Urinary bladder (tissue), 4 donors: ENCODE results near the gene ZNF516. TPM values are rescaled to one million over a fixed set of nuclear protein-coding genes. Genes with fewer than 3 reads are reported as not detected.

ENCODE experiments used
- DNase-seq: peaks from one replicate; pipeline ENCODE4 v3.0.0-alpha.2; 2015; ENCODE audit errors: extremely low spot score
- H3K27ac ChIP-seq: one replicate; pipeline ENCODE4 v1.5.1; 2013; ENCODE audit warnings: low read depth, mild to moderate bottlenecking, moderate library complexity
- H3K36me3 ChIP-seq: one replicate; pipeline ENCODE4 v1.6.1; 2013; ENCODE audit warnings: mild to moderate bottlenecking, moderate library complexity; ENCODE audit not compliant: insufficient read depth
- H3K4me1 ChIP-seq: one replicate; pipeline ENCODE4 v1.6.1; 2013; ENCODE audit warnings: mild to moderate bottlenecking, moderate library complexity; ENCODE audit not compliant: insufficient read depth
- H3K4me3 ChIP-seq: one replicate; pipeline ENCODE4 v1.5.1; 2013; ENCODE audit warnings: low read depth, low read length
- WGBS: extraction: QIAGEN DNeasy Blood & Tissue Kit; methylation state at CpG from one replicate; pipeline ENCODE4 v1.1.7; 2013; 5-methylcytosine and 5-hydroxymethylcytosine counted together
- polyA plus RNA-seq: library from polyadenylated mRNA; stranded (reverse); fragments of 200-250 nt; gene quantifications from one replicate; pipeline ENCODE4 v1.2.3, GENCODE V29; 2013
- total RNA-seq: library from RNA; depleted of rRNA; stranded (reverse); fragments of >200 nt; gene quantifications from one replicate; pipeline ENCODE4 v1.2.3, GENCODE V29; 2014
- donor health status: healthy with polysubstance abuse.
- donor health status: healthy.

The ZNF516 gene
- total and polyA plus RNA-seq, 2 donors = 16.1 to 30.5 TPM

GRCh38 chr18:76425146-76426131 is 69.6 kb downstream of the ZNF516 start:
- H3K36me3 ChIP-seq = no peaks in the 10 kb centered on the region
- H3K27ac ChIP-seq = no peak overlapping the region
- DNase-seq = no peak
- H3K4me3 ChIP-seq = no peak overlapping the region
- WGBS = 71% methylated on average over 22 of the region's 22 CpGs
- peaks cover 2% of the 10 kb centered on the region for H3K4me1 ChIP-seq

- Histone ChIP-seq H3K4me1 (peaks cover 2% of the 10 kb centered on the region), H3K36me3 (no peaks in the 10 kb centered on the region), H3K27ac (no peak overlapping the region), H3K4me3 (no peak overlapping the region)
- DNase-seq = no peak
- WGBS = 75% methylated on average over 7 of the region's 7 CpGs
Observed at GRCh38 chr18:76422838-76423237, 72.2 kb downstream of the ZNF516 start.

- no peak for DNase-seq
- H3K4me1 ChIP-seq = peaks cover 2% of the 10 kb centered on the region
- no peak overlapping the region for H3K4me3 ChIP-seq
- H3K36me3 ChIP-seq = no peaks in the 10 kb centered on the region
- whole genome bisulfite sequencing = 82% methylated on average over 11 of the region's 11 CpGs
- H3K27ac ChIP-seq = no peak overlapping the region
Observed at GRCh38 chr18:76422121-76422520, 72.9 kb downstream of the ZNF516 start.

GRCh38 chr18:76421685-76422078 is 73.4 kb downstream of the ZNF516 start:
- no peak overlapping the region for H3K4me3 ChIP-seq
- H3K27ac ChIP-seq = no peak overlapping the region
- DNase-seq = no peak
- no peaks in the 10 kb centered on the region for H3K36me3 ChIP-seq
- 94% methylated on average over 3 of the region's 3 CpGs for WGBS
- H3K4me1 ChIP-seq = peaks cover 3% of the 10 kb centered on the region

- no peaks in the 10 kb centered on the region for H3K36me3 ChIP-seq
- peaks cover 3% of the 10 kb centered on the region for H3K4me1 ChIP-seq
- H3K4me3 ChIP-seq = no peak overlapping the region
- WGBS = 82% methylated on average over 13 of the region's 13 CpGs
- H3K27ac ChIP-seq = no peak overlapping the region
- DNase-seq = peak; percentile 66
Observed at GRCh38 chr18:76420898-76421684, 74.0 kb downstream of the ZNF516 start.

GRCh38 chr18:76419811-76420210 is 75.2 kb downstream of the ZNF516 start:
- 98% methylated on average over 3 of the region's 3 CpGs for WGBS
- H3K27ac ChIP-seq = no peak overlapping the region
- peaks cover 3% of the 10 kb centered on the region for H3K4me1 ChIP-seq
- no peak overlapping the region for H3K4me3 ChIP-seq
- no peak for DNase-seq
- no peaks in the 10 kb centered on the region for H3K36me3 ChIP-seq

GRCh38 chr18:76416911-76417310 is 78.1 kb downstream of the ZNF516 start:
- 29% methylated on average over 9 of the region's 9 CpGs for WGBS
- Histone ChIP-seq H3K4me1 (peaks cover 2% of the 10 kb centered on the region), H3K36me3 (no peaks in the 10 kb centered on the region), H3K27ac (no peak overlapping the region), H3K4me3 (no peak overlapping the region)
- DNase-seq = no peak

GRCh38 chr18:76414936-76415621 is 80.0 kb downstream of the ZNF516 start:
- H3K4me3 ChIP-seq = no peak overlapping the region
- H3K4me1 ChIP-seq = peaks cover 2% of the 10 kb centered on the region
- DNase-seq = no peak
- 94% methylated on average over 17 of the region's 17 CpGs for WGBS
- H3K36me3 ChIP-seq = no peaks in the 10 kb centered on the region
- no peak overlapping the region for H3K27ac ChIP-seq

GRCh38 chr18:76412818-76413565 is 82.0 kb downstream of the ZNF516 start:
- no peak overlapping the region for H3K27ac ChIP-seq
- DNase-seq = no peak
- 72% methylated on average over 19 of the region's 19 CpGs for whole genome bisulfite sequencing
- H3K4me1 ChIP-seq = peaks cover 2% of the 10 kb centered on the region
- no peaks in the 10 kb centered on the region for H3K36me3 ChIP-seq
- H3K4me3 ChIP-seq = no peak overlapping the region

- no peak for DNase-seq
- peaks cover 2% of the 10 kb centered on the region for H3K4me1 ChIP-seq
- no peaks in the 10 kb centered on the region for H3K36me3 ChIP-seq
- H3K4me3 ChIP-seq = no peak overlapping the region
- WGBS = 60% methylated on average over 21 of the region's 21 CpGs
- H3K27ac ChIP-seq = no peak overlapping the region
Observed at GRCh38 chr18:76412010-76412817, 82.8 kb downstream of the ZNF516 start.

- DNase-seq = no peak
- Histone ChIP-seq H3K36me3 (no peaks in the 10 kb centered on the region), H3K4me3 (no peak overlapping the region), H3K27ac (no peak overlapping the region), H3K4me1 (no peaks in the 10 kb centered on the region)
- 86% methylated on average over 11 of the region's 11 CpGs for WGBS
Observed at GRCh38 chr18:76410660-76411417, 84.2 kb downstream of the ZNF516 start.

GRCh38 chr18:76410033-76410432 is 85.0 kb downstream of the ZNF516 start:
- DNase-seq = no peak
- no peaks in the 10 kb centered on the region for H3K4me1 ChIP-seq
- no peak overlapping the region for H3K4me3 ChIP-seq
- no peak overlapping the region for H3K27ac ChIP-seq
- H3K36me3 ChIP-seq = no peaks in the 10 kb centered on the region
- WGBS = 88% methylated on average over 5 of the region's 5 CpGs
